Activated T-helper 1 cell treated with anti-CD3 and anti-CD28 coated beads, Interleukin-12 subunit alpha, Interleukin-12 subunit beta, Interleukin-2, Interleukin-4 antibody, amounts not matched to agents 30 ng/mL and 10 ng/mL and 1 ng/mL, durations not matched to agents 14 hours and 24 hours and 36 hours (primary cell): ENCODE data around the gene SSC5D. TPM values are rescaled to one million over a fixed set of nuclear protein-coding genes. Genes with fewer than 3 reads are reported as not detected.

Source experiments
- DNase-seq: peaks from one replicate; pipeline ENCODE4 v3.0.0; 2021; ENCODE audit warnings: low spot score
- H3K27ac Mint-ChIP-seq: one replicate; pipeline ENCODE4 v1.8.0; 2021; ENCODE audit warnings: mild to moderate bottlenecking, mixed read lengths
- H3K27me3 Mint-ChIP-seq: one replicate; pipeline ENCODE4 v1.8.0; 2022; ENCODE audit warnings: mild to moderate bottlenecking, moderate library complexity, mixed read lengths; ENCODE audit not compliant: insufficient read depth
- H3K36me3 Mint-ChIP-seq: one replicate; pipeline ENCODE4 v1.8.0; 2021; ENCODE audit warnings: low read depth, mixed read lengths
- H3K4me1 Mint-ChIP-seq: one replicate; pipeline ENCODE4 v1.8.0; 2021; ENCODE audit warnings: low read depth, mixed read lengths
- H3K4me3 Mint-ChIP-seq: one replicate; pipeline ENCODE4 v1.8.0; 2021; ENCODE audit warnings: mild to moderate bottlenecking, moderate library complexity, mixed read lengths
- H3K9me3 Mint-ChIP-seq: one replicate; pipeline ENCODE4 v1.8.0; 2021; ENCODE audit warnings: mixed read lengths
- intact Hi-C: fragments of 100-400 bp; cut with micrococcal nuclease; formaldehyde crosslinking; loops from one replicate; pipeline ENCODE4 v1.15.1; 2024
- total RNA-seq: library from RNA; stranded (reverse); gene quantifications from 2 replicates; pipeline ENCODE4 v1.2.3, GENCODE V29; 2022

Gene SSC5D
- total RNA-seq, 1 donor from 2014 or later = 0.65 TPM

- DNase-seq = no peak
- Mint-ChIP-seq H3K27ac (no peak overlapping the region), H3K36me3 (no peaks in the 10 kb centered on the region), H3K4me1 (no peaks in the 10 kb centered on the region), H3K4me3 (no peak overlapping the region), H3K9me3 (no peaks in the 10 kb centered on the region), H3K27me3 (no peaks in the 10 kb centered on the region)
- intact Hi-C loops = no loop called here
These were observed 49.9 kb downstream of the SSC5D start for GRCh38 chr19:55538132-55538531.

GRCh38 chr19:55539090-55539984, 51.1 kb downstream of the SSC5D start:
- intact Hi-C loops = no loop called here
- H3K4me1 Mint-ChIP-seq = no peaks in the 10 kb centered on the region
- no peaks in the 10 kb centered on the region for H3K27me3 Mint-ChIP-seq
- no peaks in the 10 kb centered on the region for H3K36me3 Mint-ChIP-seq
- H3K27ac Mint-ChIP-seq = no peak overlapping the region
- H3K4me3 Mint-ChIP-seq = no peak overlapping the region
- DNase-seq = no peak
- peaks cover 4% of the 10 kb centered on the region for H3K9me3 Mint-ChIP-seq

GRCh38 chr19:55540619-55541018, 52.4 kb downstream of the SSC5D start:
- no peaks in the 10 kb centered on the region for H3K4me1 Mint-ChIP-seq
- no peaks in the 10 kb centered on the region for H3K36me3 Mint-ChIP-seq
- H3K9me3 Mint-ChIP-seq = peaks cover 4% of the 10 kb centered on the region
- peaks cover under 1% of the 10 kb centered on the region for H3K27me3 Mint-ChIP-seq
- no peak overlapping the region for H3K4me3 Mint-ChIP-seq
- intact Hi-C loops = no loop called here
- DNase-seq = no peak
- H3K27ac Mint-ChIP-seq = no peak overlapping the region

GRCh38 chr19:55541091-55541490, 52.9 kb downstream of the SSC5D start:
- DNase-seq = no peak
- intact Hi-C loops = no loop called here
- Mint-ChIP-seq H3K4me3 (no peak overlapping the region), H3K36me3 (no peaks in the 10 kb centered on the region), H3K9me3 (peaks cover 4% of the 10 kb centered on the region), H3K27me3 (peaks cover 3% of the 10 kb centered on the region), H3K4me1 (no peaks in the 10 kb centered on the region), H3K27ac (no peak overlapping the region)

- intact Hi-C loops = no loop called here
These were observed 54.1 kb downstream of the SSC5D start for GRCh38 chr19:55542292-55542855.

GRCh38 chr19:55543567-55543966, 55.3 kb downstream of the SSC5D start:
- intact Hi-C loops = no loop called here
- peaks cover 4% of the 10 kb centered on the region for H3K9me3 Mint-ChIP-seq
- H3K4me1 Mint-ChIP-seq = peaks cover 5% of the 10 kb centered on the region
- DNase-seq = no peak
- no peaks in the 10 kb centered on the region for H3K36me3 Mint-ChIP-seq
- no peak overlapping the region for H3K27ac Mint-ChIP-seq
- H3K27me3 Mint-ChIP-seq = peaks cover 8% of the 10 kb centered on the region
- no peak overlapping the region for H3K4me3 Mint-ChIP-seq

More at GRCh38 chr19:55542292-55542855, 54.1 kb downstream of the SSC5D start:
- Mint-ChIP-seq H3K9me3 (peaks cover 4% of the 10 kb centered on the region), H3K27me3 (peaks cover 4% of the 10 kb centered on the region), H3K27ac (no peak overlapping the region), H3K4me1 (peaks cover 3% of the 10 kb centered on the region), H3K36me3 (no peaks in the 10 kb centered on the region), H3K4me3 (no peak overlapping the region)
- no peak for DNase-seq

GRCh38 chr19:55544014-55544413, 55.8 kb downstream of the SSC5D start:
- Mint-ChIP-seq H3K36me3 (no peaks in the 10 kb centered on the region), H3K27ac (no peak overlapping the region), H3K27me3 (peaks cover 8% of the 10 kb centered on the region), H3K9me3 (peaks cover 4% of the 10 kb centered on the region), H3K4me3 (no peak overlapping the region), H3K4me1 (peaks cover 5% of the 10 kb centered on the region)
- intact Hi-C loops = no loop called here
- DNase-seq = no peak

- intact Hi-C loops = no loop called here
- Mint-ChIP-seq H3K4me1 (peaks cover 5% of the 10 kb centered on the region), H3K27ac (no peak overlapping the region), H3K9me3 (peaks cover 4% of the 10 kb centered on the region), H3K4me3 (no peak overlapping the region), H3K27me3 (peaks cover 8% of the 10 kb centered on the region), H3K36me3 (no peaks in the 10 kb centered on the region)
- DNase-seq = no peak
These were observed 56.7 kb downstream of the SSC5D start for GRCh38 chr19:55544776-55545439.

- no peak within 1 kb of the TSS for H3K27ac Mint-ChIP-seq
- peaks cover 8% of the 10 kb centered on the region for H3K27me3 Mint-ChIP-seq
- peaks cover 5% of the 10 kb centered on the region for H3K4me1 Mint-ChIP-seq
- no peaks in the 10 kb centered on the region for H3K36me3 Mint-ChIP-seq
- no peak for DNase-seq
- no peak within 1 kb of the TSS for H3K4me3 Mint-ChIP-seq
- peaks cover 4% of the 10 kb centered on the region for H3K9me3 Mint-ChIP-seq
- intact Hi-C loops = no loop called here
These were observed 57.2 kb downstream of the SSC5D start, which contains the start of gene SBK3 for GRCh38 chr19:55545443-55545842. Gene SBK3, minus strand, starts transcription at chr19:55545543. Its CDS starts 0 bp downstream, at chr19:55545543.

- DNase-seq = no peak
- intact Hi-C loops = no loop called here
- Mint-ChIP-seq H3K9me3 (peaks cover 4% of the 10 kb centered on the region), H3K4me3 (no peak overlapping the region), H3K27me3 (peaks cover 8% of the 10 kb centered on the region), H3K4me1 (peaks cover 5% of the 10 kb centered on the region), H3K36me3 (no peaks in the 10 kb centered on the region), H3K27ac (no peak overlapping the region)
These were observed 57.8 kb downstream of the SSC5D start for GRCh38 chr19:55546011-55546410.

- intact Hi-C loops = no loop called here
- Mint-ChIP-seq H3K27me3 (peaks cover 8% of the 10 kb centered on the region), H3K36me3 (no peaks in the 10 kb centered on the region), H3K4me3 (no peak overlapping the region), H3K27ac (no peak overlapping the region), H3K9me3 (peaks cover 4% of the 10 kb centered on the region), H3K4me1 (peaks cover 5% of the 10 kb centered on the region)
- no peak for DNase-seq
These were observed 58.8 kb downstream of the SSC5D start for GRCh38 chr19:55546822-55547614.

- H3K27me3 Mint-ChIP-seq = peaks cover 11% of the 10 kb centered on the region
- H3K27ac Mint-ChIP-seq = no peak overlapping the region
- no peaks in the 10 kb centered on the region for H3K9me3 Mint-ChIP-seq
- no peak for DNase-seq
- no peak overlapping the region for H3K4me3 Mint-ChIP-seq
- H3K36me3 Mint-ChIP-seq = no peaks in the 10 kb centered on the region
- peaks cover 5% of the 10 kb centered on the region for H3K4me1 Mint-ChIP-seq
- intact Hi-C loops = no loop called here
These were observed 61.5 kb downstream of the SSC5D start for GRCh38 chr19:55549500-55550320.
